Measurements from ENCODE around the gene RALGAPA2.

The RALGAPA2 gene

DNA sequence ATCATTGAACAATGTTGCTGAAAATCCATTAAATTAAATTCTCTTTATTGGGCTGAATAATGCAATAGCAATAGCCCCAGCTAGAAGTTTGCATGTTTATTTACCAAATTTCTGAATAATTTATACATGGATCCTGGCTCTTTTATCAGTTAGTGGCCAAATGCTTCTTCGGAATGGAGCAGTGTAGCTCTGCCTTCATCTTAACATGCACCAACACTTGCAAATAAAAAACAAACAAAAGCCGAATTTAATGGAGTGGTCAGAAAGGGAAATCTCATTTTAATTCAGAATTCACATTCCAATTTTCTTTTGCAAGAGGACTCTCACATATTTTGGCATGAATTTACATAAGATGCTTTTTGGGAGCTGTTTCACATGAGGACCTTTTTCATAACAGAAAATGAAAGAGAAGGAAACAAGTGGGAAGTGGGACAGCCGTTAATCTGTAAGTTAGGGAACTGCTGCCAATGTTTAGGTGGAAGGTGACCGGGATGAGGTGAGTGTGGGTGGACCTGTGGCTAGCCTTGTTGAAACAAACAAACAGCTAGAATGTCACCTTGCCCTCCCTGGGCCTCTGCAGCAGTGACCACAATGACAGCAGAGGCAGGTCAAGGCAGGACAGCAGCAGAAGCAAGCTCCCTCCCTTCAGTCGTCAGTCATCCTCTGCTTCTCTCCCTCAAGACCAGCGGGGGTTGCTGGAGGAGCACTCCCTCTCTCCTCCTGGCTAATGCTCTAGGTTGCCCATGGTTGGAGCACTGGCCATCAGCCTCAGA, 271.4 kb downstream of the RALGAPA2 start:
- no peak for DNase-seq (ENCODE audit: low read depth in 2 of 2, low spot score in 1 of 2)

- no peak for DNase-seq (ENCODE audit: low read depth in 2 of 2, low spot score in 1 of 2)
Measured at GRCh38 chr20:20440481-20440880, 272.0 kb downstream of the RALGAPA2 start.

DNA sequence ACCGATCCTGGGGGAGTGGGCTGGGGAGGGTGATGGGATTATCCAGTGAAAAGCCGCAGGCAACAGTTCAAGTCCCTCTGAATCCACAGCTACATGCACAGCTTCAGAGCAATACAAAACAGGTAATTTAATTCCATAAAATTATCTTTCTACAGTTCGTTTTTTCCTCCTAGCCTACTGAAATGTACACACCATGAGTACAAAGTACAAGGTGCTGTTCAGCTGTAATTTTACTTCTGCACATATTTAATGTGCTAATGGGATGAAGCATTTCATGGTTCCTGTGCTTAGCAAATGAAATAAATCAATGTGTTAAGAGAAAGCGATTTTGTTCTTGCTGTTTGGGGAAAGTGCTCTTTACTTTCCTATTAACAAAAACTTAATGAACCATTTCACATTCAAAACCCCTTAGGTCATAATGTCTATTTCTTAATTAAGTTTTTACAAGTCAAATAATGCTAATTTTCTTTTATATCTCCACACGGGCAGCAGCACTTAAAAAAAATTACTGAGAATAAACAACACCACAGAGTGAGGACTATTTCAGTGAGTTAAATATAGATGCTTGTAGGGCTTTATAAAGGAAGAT, 272.7 kb downstream of the RALGAPA2 start:
- DNase-seq (ENCODE audit: low read depth in 2 of 2, low spot score in 1 of 2) = no peak

- DNase-seq (ENCODE audit: low read depth in 2 of 2, low spot score in 1 of 2) = no peak
Measured at GRCh38 chr20:20437314-20437713, 275.1 kb downstream of the RALGAPA2 start.

GRCh38 chr20:20436689-20437088, 275.8 kb downstream of the RALGAPA2 start:
- no peak for DNase-seq (ENCODE audit: low read depth in 2 of 2, low spot score in 1 of 2)

GRCh38 chr20:20435453-20435852, 277.0 kb downstream of the RALGAPA2 start:
- DNase-seq (ENCODE audit: low read depth in 2 of 2, low spot score in 1 of 2) = no peak

DNA sequence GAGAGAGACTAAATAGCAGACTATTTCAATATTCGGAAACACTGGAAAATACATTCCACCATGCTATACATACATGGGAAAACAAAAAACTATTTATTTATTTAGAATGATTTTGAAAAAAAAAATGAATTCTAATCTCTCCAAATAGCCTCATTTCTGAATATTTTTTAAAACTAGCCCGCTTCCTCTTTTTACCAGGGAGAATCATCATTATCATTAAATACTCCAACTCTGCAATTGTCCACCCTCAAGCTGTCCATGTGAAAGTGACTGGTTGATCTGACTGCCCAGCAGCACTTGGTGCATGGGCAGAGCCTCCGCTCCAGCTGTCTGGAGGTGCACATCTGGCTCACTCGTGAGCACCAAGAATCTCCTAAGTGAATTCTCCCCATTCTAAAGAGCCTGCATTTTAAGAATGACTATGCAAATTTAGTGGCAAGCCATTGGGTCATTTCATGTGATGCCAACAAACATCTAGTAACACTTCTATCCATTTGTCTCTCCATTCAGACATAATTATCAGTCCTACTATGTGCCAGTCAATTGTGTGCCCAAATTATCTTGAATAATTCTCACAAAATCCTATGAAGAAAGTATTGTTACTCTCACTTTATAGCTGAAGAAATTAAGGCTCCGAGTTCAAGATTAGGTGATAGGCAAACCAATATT, 279.7 kb downstream of the RALGAPA2 start:
- no peak for DNase-seq (ENCODE audit: low read depth in 2 of 2, low spot score in 1 of 2)

GRCh38 chr20:20430066-20430465, 282.4 kb downstream of the RALGAPA2 start:
- DNase-seq (ENCODE audit: low read depth in 2 of 2, low spot score in 1 of 2) = no peak

- DNase-seq (ENCODE audit: low read depth in 2 of 2, low spot score in 1 of 2) = no peak
Measured at GRCh38 chr20:20428067-20428466, 284.4 kb downstream of the RALGAPA2 start.

- no peak for DNase-seq (ENCODE audit: low read depth in 2 of 2, low spot score in 1 of 2)
Measured at GRCh38 chr20:20427227-20427864, 285.1 kb downstream of the RALGAPA2 start.

DNA sequence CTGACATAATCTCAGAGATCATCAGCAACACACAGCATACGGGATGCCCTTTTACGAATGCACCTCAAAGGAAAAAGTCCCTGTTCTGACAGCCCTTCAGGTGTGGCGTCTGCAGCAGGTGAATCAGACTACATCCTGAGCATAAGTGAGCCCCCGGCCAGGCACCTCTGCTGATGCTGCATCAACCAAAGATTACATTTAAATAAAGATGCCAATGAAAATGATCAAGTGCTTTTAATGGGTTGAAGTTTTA, 285.9 kb downstream of the RALGAPA2 start:
- DNase-seq (ENCODE audit: low read depth in 2 of 2, low spot score in 1 of 2) = no peak

DNA sequence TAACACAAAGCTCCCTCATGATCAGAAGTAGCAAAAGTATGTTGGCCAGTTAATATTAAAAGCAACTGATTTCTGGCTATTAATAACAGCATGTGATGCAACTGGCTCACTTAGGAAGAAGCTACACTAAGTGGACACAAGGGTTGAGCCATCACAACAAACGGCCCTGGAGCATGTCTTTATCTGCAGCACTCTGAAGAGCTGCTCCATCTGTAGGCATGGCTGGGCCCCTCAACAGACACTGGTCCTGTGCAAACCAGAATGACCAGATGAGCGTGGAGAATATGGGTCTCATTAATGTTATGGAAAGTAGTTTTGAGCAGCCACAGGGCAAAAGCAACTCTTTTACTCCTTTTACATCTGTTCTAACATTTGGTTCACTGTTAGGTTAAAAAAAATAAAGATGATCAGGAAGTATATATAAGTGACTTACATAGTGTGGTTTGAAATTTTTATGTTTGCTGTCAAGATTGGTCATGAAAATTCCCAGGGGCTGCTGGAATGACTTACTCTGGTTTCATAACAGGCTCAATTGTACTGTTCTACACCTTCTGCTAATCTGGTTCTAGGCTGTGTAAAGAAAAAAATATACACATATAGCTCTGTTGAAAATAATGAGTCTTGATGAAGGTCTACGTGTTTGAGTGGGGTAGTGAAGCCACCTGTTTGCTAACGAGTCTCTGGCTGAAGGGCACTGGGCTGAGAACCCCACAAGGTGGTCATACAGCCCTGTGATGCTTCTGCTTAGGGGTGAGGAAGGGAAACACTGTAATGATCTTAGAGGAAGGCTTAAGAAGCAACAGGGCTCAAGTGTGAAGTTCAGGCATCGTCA, 286.4 kb downstream of the RALGAPA2 start:
- no peak for DNase-seq (ENCODE audit: low read depth in 2 of 2, low spot score in 1 of 2)

DNA sequence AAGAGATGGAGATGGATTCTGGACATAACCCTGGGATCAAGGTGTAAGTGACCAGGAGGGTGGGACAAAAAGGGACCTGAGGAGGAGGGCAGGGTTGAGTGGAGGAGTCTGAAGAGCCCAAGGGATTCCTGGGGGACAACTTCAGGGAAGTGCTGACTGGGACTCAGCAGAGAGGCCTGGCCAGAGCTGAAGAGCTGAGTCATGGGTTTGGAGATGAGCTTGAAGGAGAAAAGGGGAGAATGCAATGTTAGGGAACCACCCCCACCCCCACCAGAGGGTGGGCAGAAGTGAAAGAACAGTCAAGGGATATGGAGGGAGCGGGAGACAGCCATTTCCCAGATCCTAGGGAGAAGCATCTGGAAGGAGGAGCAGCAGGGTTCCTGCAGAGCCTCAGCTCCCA, 289.3 kb downstream of the RALGAPA2 start:
- no peak for DNase-seq (ENCODE audit: low read depth in 2 of 2, low spot score in 1 of 2)

DNA sequence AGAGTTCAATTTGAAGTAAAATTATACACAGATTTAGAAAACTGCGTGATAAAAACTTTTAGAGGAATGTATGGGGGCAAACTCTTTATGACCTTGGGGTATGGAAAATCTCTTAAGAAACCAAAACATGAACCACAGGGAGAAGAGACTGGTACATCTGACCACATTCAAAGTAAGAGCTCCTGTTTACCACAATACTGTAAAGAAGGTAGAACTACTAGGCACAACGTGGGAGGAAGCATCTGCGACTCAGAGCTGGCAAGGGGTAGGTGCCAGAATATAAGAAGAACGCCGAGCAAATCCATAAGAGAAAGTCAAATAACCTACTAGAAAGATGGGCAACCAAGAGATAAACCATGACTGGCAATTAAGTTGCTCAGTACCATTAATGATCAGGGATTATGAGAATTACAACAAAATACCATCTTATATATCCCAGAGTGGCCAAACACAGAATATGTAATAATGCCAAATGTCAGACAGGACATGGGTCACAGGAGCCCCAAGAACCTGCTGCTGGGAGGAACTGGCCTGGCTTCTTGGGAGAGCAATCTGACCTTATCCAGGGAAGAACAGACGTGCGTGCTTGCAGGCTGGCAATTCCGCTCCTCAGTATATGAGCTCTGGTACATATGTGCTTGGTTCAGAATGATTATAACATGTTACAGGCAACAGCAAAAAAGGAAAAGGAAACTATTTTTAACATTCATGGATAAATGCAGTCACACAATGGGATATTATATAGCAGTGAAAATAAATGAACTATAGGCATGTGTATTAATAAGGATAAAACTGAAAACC, 294.4 kb downstream of the RALGAPA2 start:
- DNase-seq (ENCODE audit: low read depth in 2 of 2, low spot score in 1 of 2) = no peak

DNA sequence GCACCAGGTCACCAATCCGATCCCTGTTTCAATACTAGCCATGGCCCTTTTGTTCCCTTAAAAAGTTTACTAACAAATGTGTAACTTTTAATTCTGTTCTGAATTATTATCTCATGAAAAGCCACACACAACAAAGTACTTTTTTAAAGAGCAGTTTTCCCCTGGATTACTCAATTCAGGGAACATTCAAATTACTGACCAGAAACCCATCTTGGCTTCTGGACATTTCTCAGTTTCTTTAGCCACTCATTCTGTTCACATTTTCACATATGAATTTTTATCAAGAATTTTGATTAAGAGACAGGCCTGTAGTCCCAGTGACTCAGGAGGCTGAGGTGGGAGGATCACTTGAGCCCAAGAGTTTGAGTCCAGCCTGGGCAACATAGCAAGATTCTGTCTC, 297.1 kb downstream of the RALGAPA2 start:
- DNase-seq (ENCODE audit: low read depth in 2 of 2, low spot score in 1 of 2) = no peak

DNA sequence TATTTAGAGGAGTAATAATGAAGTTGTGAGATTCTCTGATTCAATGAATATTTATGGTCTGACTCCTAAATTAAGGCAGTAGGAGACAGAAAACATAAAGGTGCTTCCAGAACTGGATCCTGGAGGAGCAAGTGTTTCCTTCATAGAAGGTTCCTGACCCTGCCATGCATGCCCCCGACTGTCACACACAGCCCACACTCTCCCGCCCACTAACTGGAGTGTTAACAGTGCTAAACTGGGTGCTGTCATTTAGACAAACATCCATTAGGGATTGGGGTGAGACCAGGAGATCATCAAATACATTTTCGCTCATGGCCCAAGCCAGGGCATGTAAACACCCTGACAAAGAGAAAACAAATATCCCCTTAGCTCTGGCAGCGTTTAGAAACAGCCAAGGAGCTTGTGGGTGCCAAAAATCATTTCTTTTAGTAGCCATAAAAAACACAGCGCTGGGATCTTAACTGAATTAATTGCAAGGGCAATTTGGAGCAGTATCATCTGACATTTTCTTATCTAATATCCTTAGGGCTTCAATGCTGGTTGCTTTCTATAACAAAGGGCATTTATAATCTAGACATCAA, 297.7 kb downstream of the RALGAPA2 start:
- DNase-seq (ENCODE audit: low read depth in 2 of 2, low spot score in 1 of 2) = no peak

GRCh38 chr20:20413810-20414281, 298.6 kb downstream of the RALGAPA2 start:
- DNase-seq (ENCODE audit: low read depth in 2 of 2, low spot score in 1 of 2) = no peak

GRCh38 chr20:20412750-20413149, 299.7 kb downstream of the RALGAPA2 start:
- DNase-seq (ENCODE audit: low read depth in 2 of 2, low spot score in 1 of 2) = no peak

GRCh38 chr20:20411836-20412235, 300.6 kb downstream of the RALGAPA2 start:
- DNase-seq (ENCODE audit: low read depth in 2 of 2, low spot score in 1 of 2) = no peak

- DNase-seq (ENCODE audit: low read depth in 2 of 2, low spot score in 1 of 2) = no peak
Measured at GRCh38 chr20:20411402-20411801, 301.0 kb downstream of the RALGAPA2 start.

All from stimulated activated CD8-positive, alpha-beta memory T cell treated with anti-CD3 and anti-CD28 coated beads, Interleukin-4, amount 100 ng/mL, for 4 hours (primary cell).